ENCODE data around the gene RBM38.

The RBM38 gene

GRCh38 chr20:57374931-57375651 lies 16.1 kb upstream of the RBM38 start:
- DNase-seq = no peak

- DNase-seq = no peak
Observed at GRCh38 chr20:57375652-57376230, 15.5 kb upstream of the RBM38 start.

GRCh38 chr20:57377350-57377749 lies 13.8 kb upstream of the RBM38 start:
- DNase-seq = no peak

GRCh38 chr20:57378107-57378506 lies 13.1 kb upstream of the RBM38 start:
- no peak for DNase-seq

- DNase-seq = no peak
Observed at GRCh38 chr20:57378646-57379262, 12.4 kb upstream of the RBM38 start.

- no peak for DNase-seq
Observed at GRCh38 chr20:57379263-57379647, 11.9 kb upstream of the RBM38 start.

- DNase-seq = no peak
Observed at GRCh38 chr20:57380081-57380750, 11.0 kb upstream of the RBM38 start.

- DNase-seq = peak; percentile 94
Observed at GRCh38 chr20:57381596-57382503, 9.3 kb upstream of the RBM38 start.

- no peak for DNase-seq
Observed at GRCh38 chr20:57382516-57382915, 8.7 kb upstream of the RBM38 start.

- peak; percentile 52 for DNase-seq
Observed at GRCh38 chr20:57383447-57384347, 7.5 kb upstream of the RBM38 start.

- DNase-seq = peak; percentile 53
Observed at GRCh38 chr20:57384486-57384885, 6.7 kb upstream of the RBM38 start.

GRCh38 chr20:57384953-57385761 lies 6.0 kb upstream of the RBM38 start:
- DNase-seq = no peak

- peak; percentile 47 for DNase-seq
Observed at GRCh38 chr20:57385940-57386339, 5.3 kb upstream of the RBM38 start.

GRCh38 chr20:57386762-57387161 lies 4.4 kb upstream of the RBM38 start:
- peak; percentile 42 for DNase-seq

- DNase-seq = no peak
Observed at GRCh38 chr20:57387463-57387862, 3.7 kb upstream of the RBM38 start.

- DNase-seq = no peak
Observed at GRCh38 chr20:57387945-57388371, 3.2 kb upstream of the RBM38 start.

GRCh38 chr20:57388953-57389694 lies 2.1 kb upstream of the RBM38 start:
- DNase-seq = no peak

GRCh38 chr20:57389695-57390603 lies 1.2 kb upstream of the RBM38 start:
- DNase-seq = peak; percentile 88

All from activated CD8-positive, alpha-beta memory T cell treated with anti-CD3 and anti-CD28 coated beads for 24 hours (primary cell).